GM21717 (cell line): ENCODE measurements around the gene NDEL1.
"Not testable (repeated sequence)": the region's sequence is repeated elsewhere in the genome, so short reads cannot be mapped to it uniquely, and the experiment has no call there.

Experiments
- ATAC-seq: cut with Tn5 transposase; IDR thresholded peaks from one replicate; pipeline ENCODE4 v1.9.1; 2021; ENCODE audit warnings: mild to moderate bottlenecking, moderate library complexity; ENCODE audit not compliant: unreplicated experiment

The NDEL1 gene, protein sequence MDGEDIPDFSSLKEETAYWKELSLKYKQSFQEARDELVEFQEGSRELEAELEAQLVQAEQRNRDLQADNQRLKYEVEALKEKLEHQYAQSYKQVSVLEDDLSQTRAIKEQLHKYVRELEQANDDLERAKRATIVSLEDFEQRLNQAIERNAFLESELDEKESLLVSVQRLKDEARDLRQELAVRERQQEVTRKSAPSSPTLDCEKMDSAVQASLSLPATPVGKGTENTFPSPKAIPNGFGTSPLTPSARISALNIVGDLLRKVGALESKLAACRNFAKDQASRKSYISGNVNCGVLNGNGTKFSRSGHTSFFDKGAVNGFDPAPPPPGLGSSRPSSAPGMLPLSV

DNA sequence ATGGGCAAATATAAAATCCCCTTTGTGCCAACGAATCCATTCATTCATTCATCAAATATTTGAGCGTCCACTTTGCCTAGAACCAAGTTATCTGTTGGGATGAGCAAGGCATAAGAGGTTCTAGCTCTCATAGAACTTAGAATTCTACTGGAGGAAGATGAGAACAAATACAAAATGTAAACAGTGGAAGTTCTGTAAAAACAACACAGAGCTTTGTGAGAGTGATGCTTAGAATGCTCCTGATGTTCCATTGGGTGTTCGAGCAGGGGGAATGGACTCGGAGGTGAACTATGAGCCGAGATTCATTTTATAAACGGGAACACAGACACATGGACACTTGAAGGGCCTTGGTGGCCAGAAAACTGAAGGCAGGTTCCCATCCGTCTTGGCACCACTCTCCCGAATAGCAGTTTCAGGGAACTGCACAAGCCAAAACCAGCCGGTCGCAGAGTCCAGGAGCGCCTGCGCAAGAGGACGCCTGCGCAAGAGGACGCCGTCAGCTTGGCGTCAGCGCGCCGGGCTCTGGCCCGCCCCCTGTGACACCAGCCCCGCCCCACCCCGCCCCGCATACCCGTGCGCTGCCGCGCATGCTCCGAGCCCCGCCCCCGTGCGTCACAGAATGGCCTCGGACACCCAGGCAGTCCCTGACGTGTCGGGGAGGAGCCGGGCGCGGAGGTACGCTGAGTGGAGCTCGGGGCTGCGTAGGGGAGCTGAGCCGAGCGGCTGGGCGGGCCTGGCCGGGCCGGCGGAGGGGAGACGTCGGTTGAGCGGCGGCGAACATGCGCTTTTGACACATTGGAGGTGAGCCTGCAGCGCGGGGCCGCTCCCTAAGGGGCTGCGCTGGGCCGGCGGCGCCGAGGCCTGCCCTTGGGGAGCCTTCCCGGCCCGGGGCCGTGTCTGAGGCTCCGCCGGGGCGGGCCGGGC lies at the start of gene NDEL1:
TSS of gene NDEL1 (plus strand) at position 640 of the 924 bp plus-strand sequence. CDS start 8,388 bp downstream, outside the sequence.
- peak; percentile 93 for ATAC-seq

DNA sequence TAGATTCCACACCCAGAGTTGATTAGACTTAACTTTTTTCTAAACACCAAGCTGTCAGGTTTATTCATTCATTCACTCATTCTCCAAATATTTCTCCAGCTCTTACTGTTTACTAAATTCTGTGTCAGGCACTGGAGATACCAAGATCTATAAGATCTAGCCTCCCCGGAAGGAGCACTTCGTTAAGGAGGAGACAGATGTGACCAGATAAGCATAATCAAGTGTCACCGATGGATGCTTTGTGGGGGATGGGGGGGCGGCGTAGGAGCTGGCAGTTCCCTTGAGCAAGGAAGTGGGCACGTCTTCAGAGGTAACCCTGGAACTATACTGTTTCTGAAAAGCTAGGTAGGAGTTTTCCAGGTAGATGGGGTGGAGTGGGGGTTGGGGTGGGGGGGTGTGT lies 48.8 kb upstream of the NDEL1 start:
- no peak for ATAC-seq

DNA sequence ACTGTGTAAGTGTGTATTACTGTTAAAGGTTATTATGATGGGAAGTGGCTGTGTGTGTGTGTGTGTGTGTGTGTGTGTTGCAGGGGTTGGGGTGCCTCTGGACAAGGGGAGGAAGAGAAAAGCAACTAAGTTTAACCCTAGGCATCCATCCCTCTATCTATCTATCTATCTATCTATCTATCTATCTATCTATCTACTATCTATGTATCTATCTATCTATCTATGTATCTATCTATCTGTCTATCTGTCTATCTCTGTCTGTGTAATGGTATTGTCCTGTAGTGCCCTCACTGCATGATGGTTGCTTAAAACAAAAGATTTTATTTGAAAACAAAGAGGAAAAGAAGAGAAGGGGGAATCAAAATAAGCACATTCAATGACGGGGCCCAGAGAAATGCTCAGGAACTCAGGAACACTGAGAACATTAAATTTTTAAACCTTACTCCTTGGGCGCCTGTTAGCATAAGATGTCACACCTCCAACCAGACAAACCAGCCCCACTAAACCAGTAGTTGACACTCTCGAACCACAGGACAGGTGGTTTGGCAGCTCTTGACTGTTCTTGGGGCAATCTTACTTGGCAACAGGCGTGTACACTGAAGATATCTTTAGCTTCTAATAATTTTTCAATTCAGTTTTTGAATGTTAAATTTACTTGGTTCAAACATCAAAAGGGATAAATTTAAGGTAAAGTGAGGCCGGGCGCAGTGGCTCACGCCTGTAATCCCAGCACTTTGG lies 47.6 kb upstream of the NDEL1 start:
- no peak for ATAC-seq

DNA sequence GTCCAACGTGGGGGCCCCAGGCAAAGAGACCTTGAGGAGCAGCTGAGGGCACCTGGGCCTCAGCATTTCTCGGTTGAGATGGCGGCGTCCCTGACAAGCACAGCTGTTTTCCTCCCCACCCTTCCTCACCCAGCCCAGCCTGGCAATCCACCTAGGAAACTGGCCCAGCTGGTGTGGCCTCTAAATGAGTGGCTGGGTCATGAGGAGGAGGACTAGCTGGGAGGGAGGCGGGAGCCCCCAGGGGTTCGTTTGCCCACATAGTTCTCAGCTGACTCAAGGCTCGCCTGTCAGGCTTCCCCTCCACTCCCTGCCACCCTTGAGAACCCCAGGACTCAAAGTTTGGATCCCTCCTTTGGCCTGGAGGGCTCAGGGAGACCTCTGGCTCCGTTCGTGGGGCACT lies 44.0 kb upstream of the NDEL1 start:
- ATAC-seq = no peak

DNA sequence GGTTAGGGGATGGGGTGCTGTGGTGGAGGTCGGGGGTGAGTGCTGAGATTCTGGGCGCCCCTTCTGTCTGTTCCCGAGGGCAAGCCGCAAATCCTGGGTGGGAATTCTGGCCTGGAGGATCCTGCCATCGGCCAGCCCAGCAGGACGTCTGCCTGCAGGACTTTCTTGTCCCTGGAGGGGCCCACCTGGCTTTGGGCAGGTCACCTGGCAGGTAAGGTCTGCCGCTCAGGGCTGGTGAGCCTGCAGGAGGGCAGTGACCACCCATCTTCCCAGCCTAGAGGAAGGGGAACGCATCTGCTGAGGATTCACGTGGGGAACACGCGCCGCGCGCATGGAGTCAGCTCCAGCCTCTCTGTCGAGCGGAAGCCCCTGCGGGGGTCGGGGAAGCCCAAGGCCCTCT lies 43.4 kb upstream of the NDEL1 start:
- no peak for ATAC-seq

DNA sequence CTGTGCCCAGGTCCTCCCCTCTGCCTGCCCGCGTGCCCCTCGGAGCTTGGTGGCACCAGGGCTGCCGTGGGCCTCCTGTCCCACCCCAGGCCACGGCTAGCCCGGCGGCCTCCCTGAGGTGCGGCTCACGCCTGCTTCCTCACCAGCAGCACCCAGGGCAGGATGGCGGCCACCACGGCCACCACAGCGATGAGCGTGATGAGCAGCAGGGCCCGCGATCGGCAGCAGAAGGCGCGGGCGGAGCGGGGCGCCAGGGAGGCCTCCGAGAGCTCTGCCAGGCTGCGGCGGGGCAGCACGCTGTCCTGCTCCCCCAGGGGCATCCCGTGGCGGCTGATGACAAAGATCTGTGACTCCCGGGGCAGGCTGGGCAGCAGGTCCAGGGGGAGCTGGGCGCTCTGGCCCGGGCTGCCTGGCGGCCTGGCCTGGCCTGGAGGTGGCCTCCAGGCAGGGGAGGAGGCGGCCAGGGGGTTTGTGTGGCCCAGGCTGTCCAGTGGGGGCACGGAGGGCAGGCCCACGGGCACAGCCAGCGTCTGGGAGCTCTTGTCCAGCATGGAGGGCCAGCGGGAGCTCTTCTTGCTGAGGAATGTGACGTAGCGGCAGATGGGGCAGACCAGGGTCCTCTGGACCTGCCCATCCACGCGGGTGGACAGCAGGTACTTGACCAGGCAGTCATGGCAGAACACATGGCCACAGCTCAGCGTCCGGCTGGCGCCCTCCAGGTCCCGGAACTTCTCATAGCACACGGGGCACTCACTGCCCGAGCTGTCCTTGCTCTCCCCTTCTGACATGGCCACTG lies 42.8 kb upstream of the NDEL1 start:
- ATAC-seq = no peak

DNA sequence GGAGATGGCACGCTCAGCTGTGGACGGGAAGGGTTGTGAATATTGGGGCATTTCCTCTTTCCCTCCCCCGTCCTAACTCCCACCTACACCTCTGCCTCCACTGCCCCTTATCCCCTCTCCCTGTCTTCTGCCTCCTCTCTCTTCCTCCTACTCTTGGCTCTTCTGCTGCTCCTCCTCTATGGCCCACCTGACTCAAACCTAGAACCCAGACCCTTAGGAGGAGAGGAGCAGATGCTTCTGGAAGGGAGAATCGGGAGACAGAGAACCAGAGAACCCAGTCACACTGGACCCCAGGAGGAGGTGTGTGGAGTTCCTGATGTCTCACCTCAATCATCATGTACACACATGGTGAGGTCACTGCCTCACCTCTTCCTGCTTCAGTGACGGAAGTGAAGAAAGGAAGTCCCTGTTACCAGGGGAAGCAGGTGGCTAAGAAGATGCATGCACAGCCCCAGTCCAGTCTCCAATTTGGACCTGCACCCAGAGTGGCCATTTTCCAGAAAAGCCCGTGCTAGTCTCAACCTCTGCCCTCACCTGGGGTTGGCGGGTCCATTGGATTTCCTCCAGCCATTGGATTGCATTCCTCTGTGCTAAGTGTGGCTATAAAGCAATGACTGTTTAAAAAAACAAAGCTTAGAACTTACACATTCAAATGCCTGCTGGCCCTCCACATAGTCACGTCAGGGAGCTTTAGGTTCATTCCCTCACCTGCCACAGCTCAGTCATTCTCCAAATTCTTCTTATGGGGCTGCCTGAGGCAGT lies 42.0 kb upstream of the NDEL1 start:
- ATAC-seq = no peak

DNA sequence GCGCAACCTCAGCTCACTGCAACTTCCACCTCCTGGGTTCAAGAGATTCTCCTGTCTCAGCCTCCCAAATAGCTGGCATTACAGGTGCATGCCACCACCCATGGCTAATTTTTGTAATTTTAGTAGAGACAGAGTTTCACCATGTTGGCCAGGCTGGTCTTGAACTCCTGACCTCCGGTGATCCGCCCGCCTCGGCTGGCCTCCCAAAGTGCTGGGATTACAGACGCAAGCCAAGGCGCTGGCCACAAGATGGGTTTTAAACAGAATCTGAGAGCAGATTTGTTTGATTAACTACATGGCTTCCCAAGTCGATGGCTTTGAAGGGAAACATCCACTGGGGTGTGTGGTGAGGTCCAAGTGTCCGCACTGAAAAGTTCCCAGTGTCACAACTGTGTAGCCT lies 41.2 kb upstream of the NDEL1 start:
- ATAC-seq = not testable (repeated sequence)

DNA sequence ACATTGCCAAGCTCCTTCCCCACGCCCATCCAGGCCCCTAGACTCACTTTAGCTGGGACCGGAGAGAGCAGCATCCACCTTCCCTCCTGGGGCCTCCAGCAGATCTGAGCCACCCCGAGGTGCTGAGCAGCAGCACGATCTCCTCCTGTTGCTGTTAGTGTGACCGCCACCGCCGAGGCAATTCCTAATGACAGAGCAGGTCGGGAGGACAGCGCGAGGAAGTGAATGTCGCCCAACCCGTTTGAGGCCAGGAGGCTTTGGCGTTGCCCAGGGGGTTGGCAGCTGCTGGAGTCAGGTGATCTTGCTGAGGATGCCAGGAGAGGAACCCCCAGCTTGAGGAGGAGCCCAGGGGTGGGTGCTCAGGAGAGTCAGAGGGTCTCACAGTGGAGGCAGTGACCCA lies 38.0 kb upstream of the NDEL1 start, which contains the start of gene RNF222:
TSS of gene RNF222 (minus strand) at position 192 of the 400 bp plus-strand sequence. CDS start 4,366 bp downstream, outside the sequence.
- ATAC-seq = no peak

DNA sequence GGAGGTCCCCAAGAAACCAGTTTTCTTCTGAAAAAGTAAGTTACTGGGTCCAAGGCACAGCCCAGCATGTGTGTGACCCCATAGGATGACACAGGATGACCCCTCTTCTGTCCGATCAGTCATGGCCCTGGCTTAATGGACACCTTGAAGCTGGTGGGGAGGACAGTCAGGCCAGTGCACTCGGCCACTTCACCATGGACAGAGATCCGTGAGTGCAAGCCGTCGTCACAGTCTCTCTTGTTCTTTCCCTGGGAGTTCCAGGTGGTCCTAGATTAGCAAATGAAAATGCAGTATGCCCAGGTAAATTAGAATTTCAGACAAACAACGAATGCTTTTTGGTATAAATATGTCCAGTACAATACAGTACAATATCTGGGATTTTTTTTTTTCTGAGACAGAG lies 36.7 kb upstream of the NDEL1 start:
- no peak for ATAC-seq

DNA sequence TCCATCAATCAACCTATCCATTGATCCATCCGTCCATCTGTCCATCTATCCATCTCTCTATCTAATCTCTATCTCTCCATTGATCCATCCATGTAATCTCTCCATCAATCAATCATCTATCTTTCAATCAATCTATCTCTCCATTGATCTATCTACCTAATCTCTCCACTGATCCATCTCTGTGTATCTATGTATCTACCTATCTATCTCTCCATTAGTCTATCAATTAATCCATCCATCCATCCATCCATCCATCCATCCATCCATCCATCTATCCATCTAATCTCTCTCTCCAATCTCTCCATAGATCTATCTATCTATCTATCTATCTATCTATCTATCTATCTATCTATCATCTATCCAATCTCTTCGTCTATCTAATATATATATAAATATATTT lies 34.6 kb upstream of the NDEL1 start:
- no peak for ATAC-seq

DNA sequence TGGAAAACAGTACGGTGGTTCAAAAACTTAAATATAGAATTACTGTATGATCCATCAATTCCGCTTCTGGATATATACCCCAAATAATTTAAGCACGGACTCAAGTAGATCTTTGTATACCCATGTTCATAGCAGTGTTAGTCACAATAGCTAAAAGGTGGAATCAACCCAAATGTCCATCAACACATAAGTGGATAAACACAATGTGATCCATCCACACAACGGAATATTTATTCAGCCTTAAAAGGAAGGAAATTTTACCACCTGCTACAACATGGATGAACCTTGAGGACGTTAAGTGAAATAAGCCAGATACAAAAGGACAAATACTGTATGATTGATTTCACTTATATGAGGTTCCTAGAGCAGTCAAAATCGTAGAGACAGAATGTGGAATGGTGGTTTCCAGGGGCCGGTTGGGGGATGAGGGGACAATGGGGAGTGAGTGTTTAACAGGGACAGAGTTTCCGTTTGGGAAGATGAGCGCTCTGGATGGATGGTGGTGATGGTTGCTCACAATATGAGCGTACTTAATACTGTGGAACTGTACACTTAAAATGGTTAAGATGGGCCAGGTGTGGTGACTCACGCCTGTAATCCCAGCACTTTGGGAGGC lies 32.7 kb upstream of the NDEL1 start:
- no peak for ATAC-seq

DNA sequence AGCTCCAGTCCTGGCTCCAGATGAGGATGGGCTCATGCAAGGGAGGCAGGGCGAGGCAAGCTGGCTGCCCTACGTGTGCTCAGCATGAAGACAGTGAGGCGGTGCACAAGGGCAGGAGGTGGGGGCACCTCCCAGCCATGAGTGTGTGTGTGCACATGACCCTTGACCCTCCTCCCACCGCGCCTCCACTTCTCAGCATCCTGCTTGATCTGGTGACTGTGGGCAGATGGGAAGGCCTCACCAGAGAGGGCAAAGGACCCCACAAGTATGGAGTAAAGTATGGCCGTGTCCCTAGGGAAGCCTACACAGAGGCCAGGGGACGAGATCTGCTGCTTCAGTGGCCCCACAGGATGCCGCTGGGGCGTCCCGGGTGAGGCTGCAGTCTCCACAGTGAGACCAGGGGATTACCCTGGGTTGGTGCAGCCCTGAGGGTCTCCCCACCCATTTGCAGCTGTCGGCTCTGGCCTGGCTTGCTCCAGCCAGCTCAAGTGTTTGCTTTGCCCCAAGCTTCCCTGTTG lies 30.1 kb upstream of the NDEL1 start:
- ATAC-seq = no peak

DNA sequence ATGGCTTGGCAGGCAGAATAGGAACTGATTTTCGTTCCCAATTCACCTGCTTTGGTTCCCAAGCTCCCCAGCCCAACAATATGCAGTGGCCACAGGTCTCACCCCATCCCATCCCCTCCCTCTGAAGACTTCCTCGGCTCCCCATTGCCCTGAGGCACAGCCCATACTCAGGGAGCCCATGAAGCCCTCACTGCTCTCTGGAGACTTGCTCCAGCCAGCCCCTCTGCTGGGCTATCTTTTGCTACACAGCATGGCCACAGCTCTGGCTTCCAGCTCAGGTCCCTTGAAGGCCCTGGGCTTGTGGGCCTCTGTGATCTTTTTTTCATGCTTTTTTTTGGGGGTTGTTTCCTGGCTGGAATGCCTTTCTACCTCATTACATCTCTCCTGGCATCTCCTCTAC lies 29.5 kb upstream of the NDEL1 start:
- no peak for ATAC-seq

DNA sequence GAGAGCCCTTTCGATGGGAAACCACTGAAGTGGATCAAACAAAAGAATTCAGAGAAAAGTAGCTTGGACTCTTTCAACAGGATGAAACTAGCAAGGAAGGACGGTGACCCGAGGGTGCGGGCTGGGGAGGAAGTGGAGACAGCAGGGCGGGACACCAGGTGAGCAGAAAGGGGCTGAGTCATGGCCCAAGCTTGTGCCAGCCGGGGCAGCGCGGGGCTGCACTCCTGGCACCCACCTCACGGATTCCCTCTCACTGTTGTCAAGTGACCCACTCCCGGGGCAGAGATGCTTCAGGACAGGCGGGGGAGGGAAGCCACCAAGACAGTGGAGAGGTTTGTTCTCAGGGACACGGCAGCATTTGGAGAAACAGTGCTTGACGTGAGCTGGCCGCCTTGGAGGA lies 27.3 kb upstream of the NDEL1 start:
- no peak for ATAC-seq

DNA sequence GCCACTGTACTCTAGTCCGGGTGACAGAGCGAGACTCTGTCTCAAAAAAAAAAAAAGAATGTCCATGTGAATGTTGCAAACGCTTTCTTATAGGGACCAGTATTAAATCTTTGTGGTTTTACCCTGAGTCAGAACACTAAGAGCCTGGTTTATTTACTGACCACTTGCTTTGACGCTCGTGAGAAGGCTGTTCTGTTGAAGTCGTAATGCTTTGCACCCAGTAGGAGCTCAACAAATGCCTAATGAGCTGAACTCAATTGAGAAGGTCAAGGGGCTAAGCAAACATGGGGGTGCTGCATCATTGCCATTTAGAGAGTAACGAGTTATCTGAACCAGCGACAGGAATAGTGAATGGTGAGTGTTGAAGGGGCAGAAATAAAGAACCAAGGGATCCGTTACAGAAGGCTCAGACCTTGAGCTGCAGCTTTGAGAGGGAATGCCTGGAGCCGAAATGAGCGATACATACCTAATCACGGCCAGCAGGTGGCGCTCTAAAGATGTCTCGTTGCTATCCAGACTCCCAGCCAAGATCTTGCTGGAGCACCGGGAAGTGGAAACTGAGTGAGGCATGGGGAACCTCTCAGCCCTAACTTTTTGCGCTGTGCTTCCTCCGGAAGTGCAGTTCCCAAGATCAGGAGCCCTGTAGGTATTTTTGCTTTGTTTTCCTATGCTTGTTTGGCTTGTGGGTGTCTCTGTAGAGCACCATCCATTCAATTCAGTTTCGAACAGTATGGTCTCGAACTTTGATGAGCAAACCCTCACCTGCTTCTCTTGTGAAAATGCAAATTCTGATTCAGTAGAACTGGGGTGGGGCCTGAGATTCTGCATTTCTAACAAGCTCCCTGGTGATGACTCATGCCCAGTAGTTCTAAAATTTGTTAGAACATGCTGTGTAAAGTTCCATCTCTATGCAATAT lies 25.5 kb upstream of the NDEL1 start:
- no peak for ATAC-seq

DNA sequence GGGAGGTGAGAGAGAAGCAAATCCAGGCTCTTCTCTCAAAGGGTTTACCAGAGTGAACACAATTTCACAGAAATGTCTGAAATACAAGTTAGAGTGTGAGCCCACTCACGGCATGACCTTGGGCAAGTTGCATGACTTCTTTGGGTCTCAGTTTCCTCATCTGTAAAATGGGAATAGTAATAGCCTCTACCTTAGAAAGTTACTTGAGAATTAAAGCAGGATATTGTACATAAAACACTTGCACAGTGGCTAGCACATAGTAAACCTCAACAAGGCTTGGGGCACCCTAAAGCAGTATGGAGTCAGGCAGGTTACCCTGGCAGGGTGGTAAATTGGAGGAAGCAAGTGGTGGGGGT lies 24.8 kb upstream of the NDEL1 start:
- no peak for ATAC-seq

DNA sequence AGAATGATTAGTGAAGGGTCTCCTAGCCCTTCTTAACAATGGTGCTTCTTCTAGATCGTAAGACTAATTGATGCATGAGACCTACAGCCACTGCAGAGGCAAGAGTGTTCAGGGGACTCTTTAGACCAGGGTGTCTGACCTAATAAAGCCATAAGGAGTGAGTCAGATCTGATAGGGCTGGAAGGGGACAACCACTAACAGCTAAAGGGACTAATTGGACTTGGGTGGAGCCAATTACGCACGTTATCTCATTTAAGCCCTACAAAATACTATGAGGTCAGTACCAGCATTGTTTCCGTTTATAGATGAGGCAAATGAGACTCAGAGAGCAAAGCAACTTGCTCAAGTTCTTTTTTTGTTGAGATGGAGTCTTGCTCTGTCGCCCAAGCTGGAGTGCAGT lies 23.6 kb upstream of the NDEL1 start:
- no peak for ATAC-seq
